GM19395 (cell line): ENCODE data around the gene MBOAT7.
A peak's percentile ranks its signal among the peaks of the same experiment; 100 is the strongest.
"Not testable (repeated sequence)": the region's sequence is repeated elsewhere in the genome, so short reads cannot be mapped to it uniquely, and the experiment has no call there.

Experiments
- ATAC-seq: cut with Tn5 transposase; IDR thresholded peaks from one replicate; pipeline ENCODE4 v1.9.1; 2021; ENCODE audit warnings: mild to moderate bottlenecking, moderate library complexity; ENCODE audit not compliant: unreplicated experiment

Gene MBOAT7

GRCh38 chr19:54209811-54210494 lies 20.6 kb upstream of the MBOAT7 start:
- no peak for ATAC-seq

GRCh38 chr19:54209058-54209810 lies 19.9 kb upstream of the MBOAT7 start:
- no peak for ATAC-seq

- no peak for ATAC-seq
These were observed 19.3 kb upstream of the MBOAT7 start for GRCh38 chr19:54208784-54209057.

GRCh38 chr19:54207983-54208783 lies 18.8 kb upstream of the MBOAT7 start:
- peak; percentile 59 for ATAC-seq

- ATAC-seq = no peak
These were observed 18.2 kb upstream of the MBOAT7 start for GRCh38 chr19:54207676-54207982.

- ATAC-seq = not testable (repeated sequence)
These were observed 17.8 kb upstream of the MBOAT7 start for GRCh38 chr19:54207193-54207592.

GRCh38 chr19:54206831-54207177 lies 17.4 kb upstream of the MBOAT7 start:
- no peak for ATAC-seq

GRCh38 chr19:54206030-54206830 lies 16.9 kb upstream of the MBOAT7 start:
- ATAC-seq = no peak

GRCh38 chr19:54204767-54205468 lies 15.5 kb upstream of the MBOAT7 start:
- ATAC-seq = no peak

GRCh38 chr19:54203151-54203611 lies 13.8 kb upstream of the MBOAT7 start:
- no peak for ATAC-seq

GRCh38 chr19:54201980-54202379 lies 12.6 kb upstream of the MBOAT7 start:
- ATAC-seq = no peak

- no peak for ATAC-seq
These were observed 11.9 kb upstream of the MBOAT7 start for GRCh38 chr19:54201172-54201701.

GRCh38 chr19:54199401-54199800 lies 10.0 kb upstream of the MBOAT7 start:
- no peak for ATAC-seq

GRCh38 chr19:54197121-54197520 lies 7.7 kb upstream of the MBOAT7 start:
- ATAC-seq = no peak

GRCh38 chr19:54196536-54196935 lies 7.2 kb upstream of the MBOAT7 start:
- ATAC-seq = no peak

GRCh38 chr19:54194463-54194862 lies 5.1 kb upstream of the MBOAT7 start:
- ATAC-seq = not testable (repeated sequence)

GRCh38 chr19:54193011-54193410 lies 3.6 kb upstream of the MBOAT7 start:
- ATAC-seq = no peak

GRCh38 chr19:54191811-54192453 lies 2.6 kb upstream of the MBOAT7 start:
- no peak for ATAC-seq

- ATAC-seq = peak; percentile 27
These were observed 1.8 kb upstream of the MBOAT7 start, which contains the start of gene TSEN34 for GRCh38 chr19:54191011-54191810. Gene TSEN34, plus strand, starts transcription at chr19:54191308. Its CDS starts 57 bp downstream, at chr19:54191365.
